ENCODE data around the gene KDM4F.
A peak's percentile ranks its signal among the peaks of the same experiment; 100 is the strongest.

KDM4F gene

GRCh38 chr11:95057959-95058358 is 8.7 kb downstream of the KDM4F start:
- no peak overlapping the region for H3K4me3 ChIP-seq (ENCODE audit: low read depth, low read length)
- no peak for DNase-seq (ENCODE audit: low read depth)

- no peak overlapping the region for H3K4me3 ChIP-seq (ENCODE audit: low read depth, low read length)
- no peak for DNase-seq (ENCODE audit: low read depth)
These were observed 9.4 kb downstream of the KDM4F start for GRCh38 chr11:95058621-95059020.

GRCh38 chr11:95059046-95059445 is 9.8 kb downstream of the KDM4F start:
- DNase-seq (ENCODE audit: low read depth): no peak
- H3K4me3 ChIP-seq (ENCODE audit: low read depth, low read length): no peak overlapping the region

GRCh38 chr11:95065336-95065735 is 16.1 kb downstream of the KDM4F start:
- no peak overlapping the region for H3K4me3 ChIP-seq (ENCODE audit: low read depth, low read length)
- DNase-seq (ENCODE audit: low read depth): no peak

- H3K4me3 ChIP-seq (ENCODE audit: low read depth, low read length): peak within 1 kb of the TSS; percentile 86
- no peak for DNase-seq (ENCODE audit: low read depth)
These were observed 17.5 kb downstream of the KDM4F start, which contains the start of gene SRSF8 for GRCh38 chr11:95066716-95067038. TSS of gene SRSF8 (plus strand) at chr11:95066919. CDS start at chr11:95067227, 308 bp downstream.

- no peak for DNase-seq (ENCODE audit: low read depth)
- peak overlapping the region; percentile 86 for H3K4me3 ChIP-seq (ENCODE audit: low read depth, low read length)
These were observed 18.0 kb downstream of the KDM4F start for GRCh38 chr11:95067039-95067840.

- DNase-seq (ENCODE audit: low read depth): no peak
- H3K4me3 ChIP-seq (ENCODE audit: low read depth, low read length): peak overlapping the region; percentile 86
These were observed 18.6 kb downstream of the KDM4F start for GRCh38 chr11:95067841-95068219.

- peak overlapping the region; percentile 86 for H3K4me3 ChIP-seq (ENCODE audit: low read depth, low read length)
- DNase-seq (ENCODE audit: low read depth): peak; percentile 84
These were observed 19.3 kb downstream of the KDM4F start for GRCh38 chr11:95068549-95068948.

GRCh38 chr11:95070471-95070870 is 21.2 kb downstream of the KDM4F start:
- H3K4me3 ChIP-seq (ENCODE audit: low read depth, low read length): no peak overlapping the region
- no peak for DNase-seq (ENCODE audit: low read depth)

- DNase-seq (ENCODE audit: low read depth): no peak
- H3K4me3 ChIP-seq (ENCODE audit: low read depth, low read length): no peak overlapping the region
These were observed 23.7 kb downstream of the KDM4F start for GRCh38 chr11:95072948-95073347.

- no peak for DNase-seq (ENCODE audit: low read depth)
- H3K4me3 ChIP-seq (ENCODE audit: low read depth, low read length): no peak overlapping the region
These were observed 25.8 kb downstream of the KDM4F start for GRCh38 chr11:95074792-95075563.

- no peak overlapping the region for H3K4me3 ChIP-seq (ENCODE audit: low read depth, low read length)
- DNase-seq (ENCODE audit: low read depth): peak; percentile 92
These were observed 27.2 kb downstream of the KDM4F start for GRCh38 chr11:95076416-95076815.

- H3K4me3 ChIP-seq (ENCODE audit: low read depth, low read length): no peak overlapping the region
- DNase-seq (ENCODE audit: low read depth): no peak
These were observed 27.8 kb downstream of the KDM4F start for GRCh38 chr11:95076981-95077380.

- H3K4me3 ChIP-seq (ENCODE audit: low read depth, low read length): no peak overlapping the region
- no peak for DNase-seq (ENCODE audit: low read depth)
These were observed 29.3 kb downstream of the KDM4F start for GRCh38 chr11:95078526-95078925.

- DNase-seq (ENCODE audit: low read depth): no peak
- no peak overlapping the region for H3K4me3 ChIP-seq (ENCODE audit: low read depth, low read length)
These were observed 31.8 kb downstream of the KDM4F start for GRCh38 chr11:95081010-95081409.

GRCh38 chr11:95081412-95081811 is 32.2 kb downstream of the KDM4F start:
- no peak for DNase-seq (ENCODE audit: low read depth)
- H3K4me3 ChIP-seq (ENCODE audit: low read depth, low read length): no peak overlapping the region

GRCh38 chr11:95082576-95083001 is 33.4 kb downstream of the KDM4F start:
- no peak for DNase-seq (ENCODE audit: low read depth)
- H3K4me3 ChIP-seq (ENCODE audit: low read depth, low read length): no peak overlapping the region

GRCh38 chr11:95084509-95084908 is 35.3 kb downstream of the KDM4F start:
- no peak for DNase-seq (ENCODE audit: low read depth)
- no peak overlapping the region for H3K4me3 ChIP-seq (ENCODE audit: low read depth, low read length)

- H3K4me3 ChIP-seq (ENCODE audit: low read depth, low read length): no peak overlapping the region
- DNase-seq (ENCODE audit: low read depth): no peak
These were observed 36.0 kb downstream of the KDM4F start for GRCh38 chr11:95085117-95085816.

- H3K4me3 ChIP-seq (ENCODE audit: low read depth, low read length): no peak overlapping the region
- DNase-seq (ENCODE audit: low read depth): no peak
These were observed 36.9 kb downstream of the KDM4F start for GRCh38 chr11:95086151-95086550.

Measured in skeletal muscle cell (primary cell).